ENCODE measurements around the gene ME1. TPM values are rescaled to one million over a fixed set of nuclear protein-coding genes. Genes with fewer than 3 reads are reported as not detected.

Gene ME1
- total and polyA plus RNA-seq, 2 of the 13 experiments (the other 11 are each of a cell fraction or from before 2014, with no cell fraction given) = not detected

- intact Hi-C loops (cut with micrococcal nuclease; ENCODE audit: unreplicated experiment) (no loop called here), in situ Hi-C loops (cut with HindIII; ENCODE audit: extremely low pct_ligation_motif_present, low pct_unique_long_range_greater_than_20kb) (no loop called here)
- no peaks in the 10 kb centered on the region for H3K9me3 ChIP-seq (ENCODE audit: low read length)
- TF ChIP-seq ZMYM3 (CRISPR knock-in tag; IDR thresholded peaks at IDR 0.05) = no peak
- TF ChIP-seq ZNF841 (CRISPR knock-in tag; IDR thresholded peaks at IDR 0.05; ENCODE audit: borderline replicate concordance) = no peak
- TF ChIP-seq ATM (IDR thresholded peaks at IDR 0.05; ENCODE audit: borderline replicate concordance) = no peak
- no peak for TF ChIP-seq ZFP62 (CRISPR knock-in tag; IDR thresholded peaks at IDR 0.05)
- no peak for TF ChIP-seq NFYC (CRISPR knock-in tag; IDR thresholded peaks at IDR 0.05)
- TF ChIP-seq TERF1 (CRISPR knock-in tag; IDR thresholded peaks at IDR 0.05) = no peak
- H3K4me2 ChIP-seq (ENCODE audit: low read depth, low read length) = no peak overlapping the region
- POLR2A ChIA-PET = no interaction called here
- no peak overlapping the region for H2AFZ ChIP-seq (ENCODE audit: low read length)
- CTCF ChIA-PET (ENCODE audit: low intra/inter-chr PET ratio, low total read pairs) = no interaction called here
- H3K9ac ChIP-seq (ENCODE audit: insufficient read depth, low read depth, low read length) = no peak overlapping the region
- FAIRE-seq (no peak), ATAC-seq (no peak), DNase-seq (ENCODE audit: low spot score) (no peak)
- no TSS peak for BruUV-seq (replicated peaks)
- no peak overlapping the region for H3K4me3 ChIP-seq (replicated peaks in 1 of 3; ENCODE audit: insufficient read depth in 1 of 3, low read depth in 2 of 3, low read length in 3 of 3)
- H3K27ac ChIP-seq (ENCODE audit: extremely low read length, insufficient read depth, low read length) = no peak overlapping the region
- no peaks in the 10 kb centered on the region for H3K79me2 ChIP-seq (ENCODE audit: insufficient read depth, low read length)
- H3K4me1 ChIP-seq (ENCODE audit: insufficient read depth, low read length) = no peaks in the 10 kb centered on the region
- no peaks in the 10 kb centered on the region for H3K27me3 ChIP-seq (ENCODE audit: control insufficient read depth in 1 of 2, insufficient read depth in 2 of 2, low read length in 2 of 2)
- 0% methylated on average over 2 of the region's 2 CpGs for WGBS (ENCODE audit: low lambda C conversion rate)
- no peaks in the 10 kb centered on the region for H4K20me1 ChIP-seq (ENCODE audit: insufficient read depth, low read length)
- H3K36me3 ChIP-seq (replicated peaks in 1 of 2; ENCODE audit: control insufficient read depth in 1 of 2, insufficient read depth in 2 of 2, low read length in 2 of 2) = no peaks in the 10 kb centered on the region
Observed at GRCh38 chr6:83265384-83265783, 165.5 kb downstream of the ME1 start.

- ChIA-PET POLR2A (no interaction called here), CTCF (ENCODE audit: low intra/inter-chr PET ratio, low total read pairs) (no interaction called here)
- intact Hi-C loops (cut with micrococcal nuclease; ENCODE audit: unreplicated experiment) (no loop called here), in situ Hi-C loops (cut with HindIII; ENCODE audit: extremely low pct_ligation_motif_present, low pct_unique_long_range_greater_than_20kb) (no loop called here)
- H3K27me3 ChIP-seq (ENCODE audit: control insufficient read depth in 1 of 2, insufficient read depth in 2 of 2, low read length in 2 of 2) = no peaks in the 10 kb centered on the region
- no peak overlapping the region for H3K27ac ChIP-seq (ENCODE audit: extremely low read length, insufficient read depth, low read length)
- no peak for DNase-seq (ENCODE audit: low spot score)
- no peaks in the 10 kb centered on the region for H3K4me1 ChIP-seq (ENCODE audit: insufficient read depth, low read length)
- FAIRE-seq = no peak
- H3K79me2 ChIP-seq (ENCODE audit: insufficient read depth, low read length) = no peaks in the 10 kb centered on the region
- H3K4me2 ChIP-seq (ENCODE audit: low read depth, low read length) = no peak overlapping the region
- H3K4me3 ChIP-seq (replicated peaks in 1 of 3; ENCODE audit: insufficient read depth in 1 of 3, low read depth in 2 of 3, low read length in 3 of 3) = no peak overlapping the region
- H3K9me3 ChIP-seq (ENCODE audit: low read length) = no peaks in the 10 kb centered on the region
- H3K36me3 ChIP-seq (replicated peaks in 1 of 2; ENCODE audit: control insufficient read depth in 1 of 2, insufficient read depth in 2 of 2, low read length in 2 of 2) = no peaks in the 10 kb centered on the region
- BruUV-seq (replicated peaks) = no TSS peak
- H3K9ac ChIP-seq (ENCODE audit: insufficient read depth, low read depth, low read length) = no peak overlapping the region
- no peak for ATAC-seq
- no peaks in the 10 kb centered on the region for H4K20me1 ChIP-seq (ENCODE audit: insufficient read depth, low read length)
- no peak overlapping the region for H2AFZ ChIP-seq (ENCODE audit: low read length)
- TF ChIP-seq NR1H2 (CRISPR knock-in tag; IDR thresholded peaks at IDR 0.05; ENCODE audit: borderline replicate concordance, low read depth) (no peak), EP300 (IDR thresholded peaks at IDR 0.05; ENCODE audit: low read depth in 2 of 2, low read length in 2 of 2) (no peak), EP300 (CRISPR knock-in tag; IDR thresholded peaks at IDR 0.05; ENCODE audit: borderline replicate concordance) (no peak), FUBP1 (CRISPR knock-in tag; IDR thresholded peaks at IDR 0.05; ENCODE audit: borderline replicate concordance) (no peak), RFX3 (CRISPR knock-in tag; IDR thresholded peaks at IDR 0.05) (no peak), ZNF740 (CRISPR knock-in tag; IDR thresholded peaks at IDR 0.05) (no peak), PRDM10 (CRISPR knock-in tag; IDR thresholded peaks at IDR 0.05; ENCODE audit: low read depth) (no peak)
Observed at GRCh38 chr6:83260577-83260976, 170.3 kb downstream of the ME1 start.
